Transverse colon (tissue), 4 donors: ENCODE measurements around the gene SDCCAG8. TPM values are rescaled to one million over a fixed set of nuclear protein-coding genes. Genes with fewer than 3 reads are reported as not detected.

Experiments used
- DNase-seq: peaks from one replicate; pipeline ENCODE4 v3.0.0-alpha.2; 2019
- H3K27ac ChIP-seq, 4 donors: fragments of 200-600 bp; sonication (generic); 2 replicates each; pipeline ENCODE4 v1.5.1; 2016 to 2018; ENCODE audit warnings: inconsistent platforms in 4 of 4
- H3K27me3 ChIP-seq: fragments of 200-600 bp; sonication (generic); 2 replicates; pipeline ENCODE4 v1.5.1; 2017; ENCODE audit warnings: inconsistent platforms
- H3K36me3 ChIP-seq, 4 donors: fragments of 200-600 bp; sonication (generic); 2 replicates each; pipeline ENCODE4 v1.5.1; 2017 to 2019; ENCODE audit warnings: inconsistent platforms in 4 of 4
- H3K4me1 ChIP-seq, 4 donors: fragments of 200-600 bp; sonication (generic); 2 replicates each; pipeline ENCODE4 v1.5.1; 2017 to 2020; ENCODE audit warnings: inconsistent platforms in 4 of 4
- H3K4me3 ChIP-seq, 4 donors: fragments of 200-600 bp; sonication (generic); 1 replicate in 1 of 4; 2 replicates in 3 of 4; pipeline versions ENCODE4 v1.5.1 to v1.6.1; 2017 to 2019; ENCODE audit warnings: inconsistent platforms in 4 of 4
- H3K9me3 ChIP-seq, 2 donors: fragments of 200-600 bp; sonication (generic); 2 replicates each; pipeline ENCODE4 v1.5.1; 2017 to 2019; ENCODE audit warnings: inconsistent platforms in 2 of 2
- EP300 ChIP-seq: sonication (generic); formaldehyde crosslinking; IDR thresholded peaks from one replicate; pipeline ENCODE4 v1.6.1; 2017; ENCODE audit warnings: antibody characterized with exemption, low read depth
- POLR2A ChIP-seq: fragments of 450-650 bp; IDR thresholded peaks from one replicate; pipeline ENCODE4 v1.6.1; 2016; ENCODE audit warnings: antibody characterized with exemption, mild to moderate bottlenecking, moderate library complexity
- POLR2AphosphoS5 ChIP-seq, 3 donors: sonication (generic); formaldehyde crosslinking; IDR thresholded peaks; one replicate each; pipeline ENCODE4 v1.6.1; 2016; ENCODE audit warnings: antibody characterized with exemption in 3 of 3
- WGBS, 2 donors: methylation state at CpG; one replicate each; pipeline ENCODE4 v1.1.5; 2018; ENCODE audit warnings: low coverage in 1 of 2; 5-methylcytosine and 5-hydroxymethylcytosine counted together
- in situ Hi-C, 4 donors: fragments of 200-750 bp; cut with MboI; loops; one replicate each; pipeline versions ENCODE4 v1.15.0 to v1.15.1; 2017; ENCODE audit warnings: low sequenced_read_pairs in 3 of 4, low pct_ligation_motif_present in 1 of 4, low pct_unique_long_range_greater_than_20kb in 1 of 4
- intact Hi-C: fragments of 100-400 bp; cut with DNase I; formaldehyde crosslinking; loops from one replicate; pipeline ENCODE4 v1.15.1; 2023; ENCODE audit warnings: low total_unique reads
- total RNA-seq, 4 donors: library from RNA; depleted of rRNA; stranded (reverse); fragments of >200 nt; gene quantifications; one replicate each; pipeline ENCODE4 v1.1.0, GENCODE V29; 2016
- TF ChIP-seq, protein P1 (sequence below), 5 experiments: fragments of 200-600 bp in 3 of 5; fragments of 450-650 bp in 2 of 5; sonication (generic) in 3 of 5; IDR thresholded peaks; 1 replicate in 2 of 5; 2 replicates in 3 of 5; pipeline ENCODE4 v1.5.1; 2016 to 2017; ENCODE audit warnings: antibody characterized with exemption in 5 of 5, inconsistent platforms in 3 of 5, mild to moderate bottlenecking in 2 of 5, moderate library complexity in 1 of 5

Gene SDCCAG8
- total RNA-seq, 4 donors from 2014 or later: 28.8 to 101 (median 42.5) TPM

DNA sequence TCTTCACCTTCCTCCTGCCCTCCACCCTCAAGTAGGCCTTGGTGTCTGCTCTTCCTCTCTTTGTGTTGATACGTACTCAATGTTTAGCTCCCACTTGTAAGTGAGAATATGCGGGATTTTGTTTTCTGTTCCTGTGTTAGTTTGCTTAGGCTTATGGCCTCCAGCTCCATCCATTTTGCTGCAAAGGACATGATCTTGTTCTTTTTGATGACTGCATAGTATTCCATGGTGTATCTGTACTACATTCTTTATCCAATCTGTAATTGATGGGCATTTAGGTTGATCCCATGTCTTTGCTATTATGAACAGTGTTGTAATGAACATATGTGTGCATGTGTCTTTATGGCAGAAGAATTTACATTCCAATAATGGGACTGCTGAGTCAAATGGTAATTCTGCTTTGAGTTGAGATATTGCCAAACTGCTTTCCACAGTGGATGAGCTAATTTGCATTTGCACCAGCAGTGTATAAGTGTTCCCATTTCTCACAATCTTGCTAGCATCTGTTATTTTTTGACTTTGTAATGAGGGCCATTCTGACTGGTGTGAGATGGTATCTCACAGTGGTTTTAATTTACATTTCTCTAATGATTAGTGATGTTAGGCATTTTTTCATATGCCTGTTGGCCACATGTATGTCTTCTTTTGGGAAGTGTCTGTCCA is 272.7 kb downstream of the SDCCAG8 start:
- no peaks in the 10 kb centered on the region for H3K27me3 ChIP-seq
- no peaks in the 10 kb centered on the region for H3K36me3 ChIP-seq
- 90 to 95% methylated on average over 2 of the region's 2 CpGs for WGBS, 2 donors
- H3K4me1 ChIP-seq: peaks cover 0 to 5% (median 0%) of the 10 kb centered on the region in 4 donors
- no peak for DNase-seq
- in situ Hi-C loops: no loop called here
- no peak for TF ChIP-seq POLR2AphosphoS5 (IDR thresholded peaks at IDR 0.05)
- TF ChIP-seq EP300: no peak
- TF ChIP-seq, protein P1, sequence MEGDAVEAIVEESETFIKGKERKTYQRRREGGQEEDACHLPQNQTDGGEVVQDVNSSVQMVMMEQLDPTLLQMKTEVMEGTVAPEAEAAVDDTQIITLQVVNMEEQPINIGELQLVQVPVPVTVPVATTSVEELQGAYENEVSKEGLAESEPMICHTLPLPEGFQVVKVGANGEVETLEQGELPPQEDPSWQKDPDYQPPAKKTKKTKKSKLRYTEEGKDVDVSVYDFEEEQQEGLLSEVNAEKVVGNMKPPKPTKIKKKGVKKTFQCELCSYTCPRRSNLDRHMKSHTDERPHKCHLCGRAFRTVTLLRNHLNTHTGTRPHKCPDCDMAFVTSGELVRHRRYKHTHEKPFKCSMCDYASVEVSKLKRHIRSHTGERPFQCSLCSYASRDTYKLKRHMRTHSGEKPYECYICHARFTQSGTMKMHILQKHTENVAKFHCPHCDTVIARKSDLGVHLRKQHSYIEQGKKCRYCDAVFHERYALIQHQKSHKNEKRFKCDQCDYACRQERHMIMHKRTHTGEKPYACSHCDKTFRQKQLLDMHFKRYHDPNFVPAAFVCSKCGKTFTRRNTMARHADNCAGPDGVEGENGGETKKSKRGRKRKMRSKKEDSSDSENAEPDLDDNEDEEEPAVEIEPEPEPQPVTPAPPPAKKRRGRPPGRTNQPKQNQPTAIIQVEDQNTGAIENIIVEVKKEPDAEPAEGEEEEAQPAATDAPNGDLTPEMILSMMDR (IDR thresholded peaks at IDR 0.05): no peak
- TF ChIP-seq POLR2A: no peak
- H3K9me3 ChIP-seq: no peaks in the 10 kb centered on the region
- intact Hi-C loops: no loop called here
- no peak overlapping the region for H3K4me3 ChIP-seq
- H3K27ac ChIP-seq: no peak overlapping the region

DNA sequence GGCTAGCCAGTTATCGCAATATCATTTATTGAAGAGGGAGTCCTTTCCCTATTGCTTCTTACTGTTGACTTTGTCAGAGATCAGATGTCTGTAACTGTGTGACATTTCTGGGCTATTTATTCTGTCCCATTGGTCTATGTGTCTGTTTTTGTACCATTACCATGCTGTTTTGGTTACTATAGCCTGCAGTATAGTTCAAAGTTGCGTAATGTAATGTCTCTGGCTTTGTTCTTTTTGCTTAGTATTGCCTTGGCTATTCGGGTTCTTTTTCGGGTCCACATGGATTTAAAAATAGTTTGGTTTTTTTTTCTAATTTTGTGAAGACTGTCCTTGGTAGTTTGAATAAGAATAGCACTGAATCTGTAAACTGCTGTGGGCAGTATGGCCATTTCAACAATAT is 273.7 kb downstream of the SDCCAG8 start:
- TF ChIP-seq POLR2A: no peak
- no peak for TF ChIP-seq POLR2AphosphoS5 (IDR thresholded peaks at IDR 0.05)
- TF ChIP-seq, protein P1 (IDR thresholded peaks at IDR 0.05): no peak
- no peak for TF ChIP-seq EP300
- 78 to 97% methylated on average over 1 to 4 of the region's 4 CpGs for WGBS, 2 donors
- Histone ChIP-seq H3K9me3 (no peaks in the 10 kb centered on the region), H3K36me3 (no peaks in the 10 kb centered on the region), H3K27ac (no peak overlapping the region), H3K27me3 (no peaks in the 10 kb centered on the region), H3K4me1 (peaks cover 0 to 5% (median 0%) of the 10 kb centered on the region in 4 donors), H3K4me3 (no peak overlapping the region)
- intact Hi-C loops (no loop called here), in situ Hi-C loops (no loop called here)
- DNase-seq: no peak

DNA sequence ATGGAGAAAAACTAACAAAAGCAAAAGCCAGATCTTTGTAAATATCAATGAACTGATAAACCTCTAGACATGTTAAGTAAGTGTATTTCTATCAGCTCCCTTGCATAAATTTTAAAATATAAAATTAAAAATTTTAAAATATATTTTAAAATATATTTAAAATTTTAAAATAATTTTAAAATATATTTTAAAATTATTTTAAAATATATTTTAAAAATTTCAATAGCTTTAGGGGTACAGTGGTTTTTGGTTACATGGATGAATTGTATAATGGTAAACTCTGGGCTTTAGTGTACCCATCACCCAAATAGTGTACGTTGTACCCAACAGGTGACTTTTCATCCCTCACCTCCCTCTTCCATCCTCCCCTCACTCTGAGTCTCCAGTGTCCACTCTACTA is 279.2 kb downstream of the SDCCAG8 start:
- no peak for DNase-seq
- 60 to 69% methylated on average over 1 of the region's 1 CpG for WGBS, 2 donors
- H3K9me3 ChIP-seq: no peaks in the 10 kb centered on the region
- intact Hi-C loops: no loop called here
- TF ChIP-seq POLR2A (no peak), EP300 (no peak)
- no peaks in the 10 kb centered on the region for H3K27me3 ChIP-seq
- no peak overlapping the region for H3K4me3 ChIP-seq
- H3K36me3 ChIP-seq: no peaks in the 10 kb centered on the region
- no peak overlapping the region for H3K27ac ChIP-seq
- no peaks in the 10 kb centered on the region for H3K4me1 ChIP-seq
- in situ Hi-C loops: no loop called here

DNA sequence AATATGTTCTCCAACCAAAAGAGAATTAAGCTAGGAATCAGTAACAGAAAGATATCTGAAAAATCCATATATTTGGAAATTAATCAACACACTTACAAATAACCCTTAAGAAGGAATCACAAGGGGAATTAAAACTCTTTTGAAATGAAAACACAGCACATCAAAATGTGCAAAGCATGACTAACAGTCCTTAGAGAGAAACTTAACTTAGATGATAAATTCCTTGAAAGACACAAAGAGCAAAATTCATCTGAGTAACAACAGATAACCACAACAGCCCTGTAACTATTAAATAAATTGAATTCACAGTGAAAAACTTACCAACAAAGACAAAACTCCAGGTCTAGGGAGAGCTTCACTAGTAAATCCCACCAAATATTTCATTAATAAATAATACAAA is 283.8 kb downstream of the SDCCAG8 start:
- Histone ChIP-seq H3K27me3 (no peaks in the 10 kb centered on the region), H3K4me3 (no peak overlapping the region), H3K4me1 (no peaks in the 10 kb centered on the region), H3K36me3 (no peaks in the 10 kb centered on the region), H3K27ac (no peak overlapping the region), H3K9me3 (no peaks in the 10 kb centered on the region)
- intact Hi-C loops (loop anchor here (1.0 kb wide), 1 partner anchor 26 kb away; no protein-coding TSS in a partner anchor), in situ Hi-C loops (no loop called here)
- TF ChIP-seq POLR2A: no peak
- TF ChIP-seq POLR2AphosphoS5 (IDR thresholded peaks at IDR 0.05): no peak
- no peak for TF ChIP-seq EP300
- TF ChIP-seq, protein P1 (IDR thresholded peaks at IDR 0.05): no peak
- DNase-seq: no peak
